Choroid plexus epithelial cell (primary cell): ENCODE data around the gene MYL7.

ENCODE experiments used
- DNase-seq: peaks from one replicate; pipeline ENCODE4 v3.0.0-alpha.2; 2010; ENCODE audit warnings: low read depth
- H3K4me3 ChIP-seq: 2 replicates; pipeline ENCODE4 v1.5.1; 2011; ENCODE audit warnings: low read depth, mild to moderate bottlenecking, control low read depth, low read length, moderate library complexity
- CTCF ChIP-seq: conservative IDR thresholded peaks from 2 replicates; pipeline ENCODE4 v1.5.1; 2011; ENCODE audit warnings: low read depth, mild to moderate bottlenecking, control low read depth, inconsistent platforms, low read length, moderate library complexity

MYL7 gene

GRCh38 chr7:44103566-44103922 is 37.6 kb downstream of the MYL7 start:
- no peak for TF ChIP-seq CTCF
- H3K4me3 ChIP-seq: no peak overlapping the region
- no peak for DNase-seq

GRCh38 chr7:44102846-44103565 is 38.1 kb downstream of the MYL7 start:
- DNase-seq: no peak
- TF ChIP-seq CTCF: no peak
- H3K4me3 ChIP-seq: no peak overlapping the region

- no peak for TF ChIP-seq CTCF
- peak; percentile 31 for DNase-seq
- H3K4me3 ChIP-seq: no peak overlapping the region
Measured at GRCh38 chr7:44101966-44102845, 38.9 kb downstream of the MYL7 start.

- no peak overlapping the region for H3K4me3 ChIP-seq
- TF ChIP-seq CTCF: no peak
- DNase-seq: no peak
Measured at GRCh38 chr7:44101303-44101965, 39.7 kb downstream of the MYL7 start.

GRCh38 chr7:44100458-44101302 is 40.5 kb downstream of the MYL7 start:
- TF ChIP-seq CTCF: no peak
- peak; percentile 96 for DNase-seq
- H3K4me3 ChIP-seq: no peak overlapping the region

GRCh38 chr7:44099669-44100068 is 41.5 kb downstream of the MYL7 start:
- no peak overlapping the region for H3K4me3 ChIP-seq
- DNase-seq: peak; percentile 88
- TF ChIP-seq CTCF: no peak
